Activated CD8-positive, alpha-beta T cell treated with anti-CD3 and anti-CD28 coated beads, Interleukin-2, amount 10 ng/mL, durations not matched to agents 7 days and 5 days (primary cell): ENCODE data around the gene TARM1. TPM values are rescaled to one million over a fixed set of nuclear protein-coding genes. Genes with fewer than 3 reads are reported as not detected.

ENCODE experiments used
- ATAC-seq: fragments of 150-1000 bp; cut with Tn5 transposase; one replicate; pipeline ENCODE4 v1.10.0; 2021; ENCODE audit warnings: moderate library complexity
- CTCF ChIA-PET: fragments of 350-600 bp; sonication (Branson Sonifier 250); formaldehyde crosslinking; loops from one replicate; lab custom pipeline; 2021; ENCODE audit warnings: antibody characterized with exemption; lab: Charles Lee
- POLR2A ChIA-PET: fragments of 350-600 bp; sonication (Branson Sonifier 250); formaldehyde crosslinking; loops from one replicate; lab custom pipeline; 2021; ENCODE audit warnings: antibody characterized with exemption; lab: Charles Lee
- DNase-seq: peaks from one replicate; pipeline ENCODE4 v3.0.0-alpha.2; 2020
- H3K27ac Mint-ChIP-seq: one replicate; pipeline ENCODE4 v1.8.0; 2021; ENCODE audit warnings: mild to moderate bottlenecking, mixed read lengths
- H3K27me3 Mint-ChIP-seq: one replicate; pipeline ENCODE4 v1.8.0; 2021; ENCODE audit warnings: low read depth, mixed read lengths
- H3K36me3 Mint-ChIP-seq: one replicate; pipeline ENCODE4 v1.8.0; 2021; ENCODE audit warnings: low read depth, mixed read lengths
- H3K4me1 Mint-ChIP-seq: one replicate; pipeline ENCODE4 v1.8.0; 2021; ENCODE audit warnings: low read depth, mixed read lengths
- H3K4me3 Mint-ChIP-seq: one replicate; pipeline ENCODE4 v1.8.0; 2021; ENCODE audit warnings: mild to moderate bottlenecking, mixed read lengths
- H3K9me3 Mint-ChIP-seq: one replicate; pipeline ENCODE4 v1.8.0; 2022; ENCODE audit warnings: mixed read lengths; ENCODE audit not compliant: insufficient read depth
- total RNA-seq, 2 experiments: library from RNA; stranded (reverse); gene quantifications; one replicate each; pipeline ENCODE4 v1.2.3, GENCODE V29; 2021

The TARM1 gene
- total RNA-seq, result not detected

- H3K4me3 Mint-ChIP-seq, result no peak within 1 kb of the TSS
- H3K9me3 Mint-ChIP-seq, result peaks cover 6% of the 10 kb centered on the region
- no peaks in the 10 kb centered on the region for H3K27me3 Mint-ChIP-seq
- H3K27ac Mint-ChIP-seq, result no peak within 1 kb of the TSS
- ATAC-seq, result no peak
- DNase-seq, result no peak
- ChIA-PET CTCF (no interaction called here), POLR2A (no interaction called here)
- no peaks in the 10 kb centered on the region for H3K36me3 Mint-ChIP-seq
- H3K4me1 Mint-ChIP-seq, result no peaks in the 10 kb centered on the region
These were observed at the start of gene TARM1 for GRCh38 chr19:54081032-54081431. Gene TARM1 (minus strand): TSS chr19:54081365. CDS start chr19:54081340, 25 bp downstream.

- H3K27me3 Mint-ChIP-seq, result no peaks in the 10 kb centered on the region
- ATAC-seq (no peak), DNase-seq (no peak)
- no peak overlapping the region for H3K4me3 Mint-ChIP-seq
- peaks cover 5% of the 10 kb centered on the region for H3K4me1 Mint-ChIP-seq
- POLR2A ChIA-PET, result interaction anchor here (1.3 kb wide), 1 partner anchor 14 kb away, joined by 4 read pairs; the partner anchor contains the start of genes PRPF31 and TFPT
- peaks cover 30% of the 10 kb centered on the region for H3K36me3 Mint-ChIP-seq
- CTCF ChIA-PET, result no interaction called here
- H3K27ac Mint-ChIP-seq, result no peak overlapping the region
- no peaks in the 10 kb centered on the region for H3K9me3 Mint-ChIP-seq
These were observed 48.4 kb upstream of the TARM1 start for GRCh38 chr19:54129617-54129996.

DNA sequence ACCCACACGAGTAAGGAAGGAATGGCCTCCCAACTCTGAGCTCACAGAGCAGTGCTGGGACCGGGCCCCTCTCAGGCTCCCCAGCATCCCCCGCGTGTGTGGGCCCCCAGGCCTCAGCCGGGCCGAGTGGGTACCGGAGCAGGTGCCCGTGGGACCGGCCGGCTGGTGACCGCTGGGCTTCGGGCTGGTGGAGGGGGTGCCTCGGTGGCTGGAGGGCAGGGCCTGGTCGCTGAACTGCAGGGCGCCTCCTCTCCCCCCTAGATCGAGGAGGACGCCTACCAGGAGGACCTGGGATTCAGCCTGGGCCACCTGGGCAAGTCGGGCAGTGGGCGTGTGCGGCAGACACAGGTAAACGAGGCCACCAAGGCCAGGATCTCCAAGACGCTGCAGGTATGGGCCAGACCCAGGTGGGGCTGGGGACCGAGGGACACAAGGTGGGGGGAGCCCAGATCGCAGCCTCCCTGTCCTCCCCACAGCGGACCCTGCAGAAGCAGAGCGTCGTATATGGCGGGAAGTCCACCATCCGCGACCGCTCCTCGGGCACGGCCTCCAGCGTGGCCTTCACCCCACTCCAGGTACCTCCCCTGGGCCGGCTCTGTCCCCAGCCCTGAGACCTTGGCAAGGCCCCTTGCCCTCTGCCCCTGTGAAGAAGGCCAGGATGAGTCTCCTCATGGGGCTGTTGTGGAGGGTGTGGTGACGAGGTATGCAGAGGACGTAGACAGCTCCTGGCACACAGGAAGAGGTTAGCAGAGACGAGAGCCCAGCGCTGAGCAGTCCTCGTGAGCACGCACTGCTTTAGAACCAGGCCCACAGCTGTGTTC, 47.8 kb upstream of the TARM1 start:
- no peak overlapping the region for H3K4me3 Mint-ChIP-seq
- no peak overlapping the region for H3K27ac Mint-ChIP-seq
- H3K27me3 Mint-ChIP-seq, result no peaks in the 10 kb centered on the region
- CTCF ChIA-PET, result no interaction called here
- ATAC-seq, result no peak
- POLR2A ChIA-PET, result interaction anchor here (1.3 kb wide), 1 partner anchor 14 kb away, joined by 4 read pairs; the partner anchor contains the start of genes PRPF31 and TFPT
- peaks cover 28% of the 10 kb centered on the region for H3K36me3 Mint-ChIP-seq
- H3K4me1 Mint-ChIP-seq, result no peaks in the 10 kb centered on the region
- no peak for DNase-seq
- H3K9me3 Mint-ChIP-seq, result no peaks in the 10 kb centered on the region

DNA sequence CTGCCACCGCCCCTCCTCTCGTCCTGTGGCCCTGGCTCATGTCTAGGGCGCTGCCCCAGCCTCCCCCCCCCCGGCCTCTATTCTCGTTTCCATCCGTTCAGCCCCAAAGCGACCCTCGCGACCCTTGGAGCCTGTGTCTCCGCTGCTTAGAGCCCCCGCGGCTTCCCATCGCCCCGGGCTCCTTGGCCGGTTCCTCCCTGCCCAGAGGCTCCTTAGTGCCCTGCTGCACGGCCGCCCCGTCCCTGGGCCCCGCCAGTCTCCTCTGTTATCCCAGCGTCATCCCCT, 47.2 kb upstream of the TARM1 start:
- Mint-ChIP-seq H3K9me3 (no peaks in the 10 kb centered on the region), H3K4me3 (no peak overlapping the region), H3K27me3 (no peaks in the 10 kb centered on the region), H3K4me1 (no peaks in the 10 kb centered on the region), H3K27ac (no peak overlapping the region), H3K36me3 (peaks cover 33% of the 10 kb centered on the region)
- DNase-seq (no peak), ATAC-seq (no peak)
- CTCF ChIA-PET, result no interaction called here
- POLR2A ChIA-PET, result no interaction called here

DNA sequence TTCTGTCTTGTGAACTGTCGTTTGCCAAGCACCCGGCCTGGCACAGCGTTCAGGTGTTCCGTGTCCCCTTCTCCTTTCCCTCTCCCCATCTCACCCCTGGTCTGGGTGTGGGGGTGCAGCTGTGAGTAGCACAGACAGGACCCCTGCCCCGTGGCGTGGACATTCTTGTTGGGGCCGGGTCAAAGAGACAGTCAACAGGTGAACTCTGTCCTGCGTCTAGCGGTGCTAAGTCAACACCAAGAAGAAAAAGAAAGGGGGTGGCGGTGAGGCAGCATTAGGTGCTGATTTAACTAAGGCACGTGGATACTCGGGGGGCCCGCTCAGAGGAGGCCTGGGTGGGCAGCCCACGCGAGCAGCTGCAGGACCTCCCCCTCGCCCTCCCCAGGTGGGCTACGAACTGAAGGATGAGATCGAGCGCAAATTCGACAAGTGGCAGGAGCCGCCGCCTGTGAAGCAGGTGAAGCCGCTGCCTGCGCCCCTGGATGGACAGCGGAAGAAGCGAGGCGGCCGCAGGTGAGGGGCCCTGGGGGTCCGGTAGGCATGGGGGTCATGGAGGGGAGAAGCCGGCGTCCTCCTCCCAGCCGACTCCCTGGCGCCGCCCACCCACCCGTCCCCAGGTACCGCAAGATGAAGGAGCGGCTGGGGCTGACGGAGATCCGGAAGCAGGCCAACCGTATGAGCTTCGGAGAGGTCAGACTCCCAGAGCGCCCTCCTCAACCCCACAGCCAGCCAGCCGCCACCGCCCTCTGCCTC, 46.7 kb upstream of the TARM1 start:
- no peak for DNase-seq
- Mint-ChIP-seq H3K27ac (no peak overlapping the region), H3K4me3 (no peak overlapping the region), H3K4me1 (no peaks in the 10 kb centered on the region), H3K9me3 (no peaks in the 10 kb centered on the region), H3K27me3 (no peaks in the 10 kb centered on the region), H3K36me3 (peaks cover 35% of the 10 kb centered on the region)
- POLR2A ChIA-PET, result no interaction called here
- CTCF ChIA-PET, result no interaction called here
- no peak for ATAC-seq

DNA sequence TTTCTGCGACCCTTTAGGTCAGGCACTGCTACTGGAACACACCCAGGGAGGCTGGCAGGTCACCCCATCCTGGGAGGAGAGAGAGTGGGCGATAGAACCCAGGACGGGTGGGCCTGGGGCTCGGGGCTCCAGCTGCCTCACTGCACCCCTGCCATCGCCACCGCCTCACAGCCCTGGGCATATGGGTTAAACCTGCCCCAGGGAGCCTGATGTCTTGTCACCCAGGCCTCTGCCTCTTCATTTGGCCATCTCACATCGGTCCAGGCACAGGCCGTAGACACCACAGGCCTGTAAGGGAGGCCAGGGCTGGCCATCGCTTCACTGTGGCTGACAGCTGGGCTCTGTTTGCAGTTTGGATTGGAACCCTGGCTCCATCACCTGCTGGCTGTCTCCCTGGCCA, 44.5 kb upstream of the TARM1 start:
- CTCF ChIA-PET, result no interaction called here
- POLR2A ChIA-PET, result no interaction called here
- no peaks in the 10 kb centered on the region for H3K4me1 Mint-ChIP-seq
- H3K4me3 Mint-ChIP-seq, result no peak overlapping the region
- no peaks in the 10 kb centered on the region for H3K9me3 Mint-ChIP-seq
- peaks cover 38% of the 10 kb centered on the region for H3K36me3 Mint-ChIP-seq
- no peak for ATAC-seq
- DNase-seq, result no peak
- no peaks in the 10 kb centered on the region for H3K27me3 Mint-ChIP-seq
- no peak overlapping the region for H3K27ac Mint-ChIP-seq

- H3K36me3 Mint-ChIP-seq, result peaks cover 41% of the 10 kb centered on the region
- no peaks in the 10 kb centered on the region for H3K27me3 Mint-ChIP-seq
- H3K4me1 Mint-ChIP-seq, result no peaks in the 10 kb centered on the region
- ATAC-seq, result no peak
- no peak overlapping the region for H3K27ac Mint-ChIP-seq
- no peaks in the 10 kb centered on the region for H3K9me3 Mint-ChIP-seq
- ChIA-PET POLR2A (interaction anchor here (2.4 kb wide), 1 partner anchor 9 kb away, joined by 15 read pairs; the partner anchor contains the start of genes PRPF31 and TFPT), CTCF (no interaction called here)
- no peak overlapping the region for H3K4me3 Mint-ChIP-seq
- no peak for DNase-seq
These were observed 43.2 kb upstream of the TARM1 start for GRCh38 chr19:54124393-54124792.

GRCh38 chr19:54123682-54124081, 42.5 kb upstream of the TARM1 start:
- ChIA-PET POLR2A (interaction anchor here (2.4 kb wide), 1 partner anchor 8 kb away, joined by 15 read pairs; the partner anchor contains the start of genes PRPF31 and TFPT), CTCF (no interaction called here)
- DNase-seq (no peak), ATAC-seq (no peak)
- no peak overlapping the region for H3K4me3 Mint-ChIP-seq
- H3K36me3 Mint-ChIP-seq, result peaks cover 40% of the 10 kb centered on the region
- H3K9me3 Mint-ChIP-seq, result no peaks in the 10 kb centered on the region
- no peaks in the 10 kb centered on the region for H3K4me1 Mint-ChIP-seq
- H3K27ac Mint-ChIP-seq, result no peak overlapping the region
- no peaks in the 10 kb centered on the region for H3K27me3 Mint-ChIP-seq

DNA sequence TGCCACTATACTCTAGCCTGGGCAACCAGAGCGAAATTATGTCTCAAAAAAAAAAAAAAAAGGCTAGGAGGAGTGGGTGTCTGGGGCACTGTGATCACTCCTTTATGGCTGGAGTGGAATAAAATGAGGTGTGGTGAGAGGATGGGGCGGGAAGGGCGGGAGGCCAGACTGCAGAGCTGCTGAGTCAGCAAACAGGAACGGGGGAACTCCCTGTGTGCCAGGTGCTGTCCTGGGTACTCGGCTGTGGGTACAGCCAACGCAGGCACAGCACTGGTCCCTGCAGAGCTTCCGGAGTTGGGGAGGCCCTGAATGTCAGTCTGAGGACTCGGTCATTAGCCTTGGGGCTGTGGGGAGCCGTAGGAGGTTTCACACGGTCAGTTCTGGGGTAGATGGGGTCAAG, 40.1 kb upstream of the TARM1 start:
- no peak for ATAC-seq
- POLR2A ChIA-PET, result no interaction called here
- no peaks in the 10 kb centered on the region for H3K9me3 Mint-ChIP-seq
- no peaks in the 10 kb centered on the region for H3K27me3 Mint-ChIP-seq
- H3K4me3 Mint-ChIP-seq, result no peak overlapping the region
- CTCF ChIA-PET, result no interaction called here
- peaks cover 12% of the 10 kb centered on the region for H3K4me1 Mint-ChIP-seq
- peaks cover 34% of the 10 kb centered on the region for H3K36me3 Mint-ChIP-seq
- no peak overlapping the region for H3K27ac Mint-ChIP-seq
- no peak for DNase-seq

- Mint-ChIP-seq H3K9me3 (no peaks in the 10 kb centered on the region), H3K36me3 (peaks cover 37% of the 10 kb centered on the region), H3K4me1 (peaks cover 29% of the 10 kb centered on the region), H3K27me3 (no peaks in the 10 kb centered on the region), H3K4me3 (peak within 1 kb of the TSS; percentile 98), H3K27ac (peak within 1 kb of the TSS; percentile 94)
- peak; percentile 92 for ATAC-seq
- ChIA-PET POLR2A (interaction anchor here (0.6 to 2.9 kb wide), 12 partner anchors 9 to 248 kb away, joined by 3 to 21 read pairs (median 4); partner anchors contain the start of genes CNOT3, LENG1, MYADM and NDUFA3), CTCF (interaction anchor here (1.4 kb wide), 1 partner anchor 21 kb away, joined by 3 read pairs; no protein-coding TSS in a partner anchor)
- DNase-seq, result peak; percentile 98
These were observed 34.2 kb upstream of the TARM1 start, which contains the start of the genes PRPF31 and TFPT for GRCh38 chr19:54115109-54116063. Gene PRPF31 (plus strand): TSS chr19:54115754. CDS start chr19:54118279, 2,525 bp downstream. Gene TFPT (minus strand): TSS chr19:54115657. CDS start chr19:54115269, 388 bp downstream.
